ENCODE data around the gene LMF1. TPM values are rescaled to one million over a fixed set of nuclear protein-coding genes. Genes with fewer than 3 reads are reported as not detected.

The LMF1 gene
- total RNA-seq, 1 experiment from 2014 or later = 13.5 TPM

- Histone ChIP-seq H3K9me2 (replicated peaks; ENCODE audit: low read length) (no peaks in the 10 kb centered on the region), H3K4me3 (ENCODE audit: low read length) (no peak overlapping the region), H3K36me3 (ENCODE audit: low read depth, low read length) (peaks cover 9% of the 10 kb centered on the region), H3K79me2 (ENCODE audit: low read length) (no peaks in the 10 kb centered on the region), H2AFZ (ENCODE audit: low read length) (no peak overlapping the region), H3K4me1 (ENCODE audit: insufficient read depth, low read length) (no peaks in the 10 kb centered on the region), H3F3A (ENCODE audit: low read length, unreplicated experiment) (no peaks in the 10 kb centered on the region), H3K27ac (ENCODE audit: low read length) (no peak overlapping the region), H3K4me2 (ENCODE audit: low read length) (no peak overlapping the region), H3K9me3 (ENCODE audit: low read length) (no peaks in the 10 kb centered on the region), H3K27me3 (ENCODE audit: low read length) (no peaks in the 10 kb centered on the region), H3K9ac (ENCODE audit: low read length) (no peak overlapping the region), H4K20me1 (ENCODE audit: low read length) (no peaks in the 10 kb centered on the region)
- DNase-seq (no peak), ATAC-seq (no peak)
- ChIA-PET CTCF (no interaction called here), POLR2A (ENCODE audit: unreplicated experiment) (no interaction called here)
- intact Hi-C loops (cut with micrococcal nuclease) = no loop called here
- TF ChIP-seq EZH2phosphoT487 (IDR thresholded peaks at IDR 0.05; ENCODE audit: borderline replicate concordance, low read length) (no peak), EZH2 (IDR thresholded peaks at IDR 0.05; ENCODE audit: low read length, unreplicated experiment) (no peak)
- TF ChIP-seq, protein P1, sequence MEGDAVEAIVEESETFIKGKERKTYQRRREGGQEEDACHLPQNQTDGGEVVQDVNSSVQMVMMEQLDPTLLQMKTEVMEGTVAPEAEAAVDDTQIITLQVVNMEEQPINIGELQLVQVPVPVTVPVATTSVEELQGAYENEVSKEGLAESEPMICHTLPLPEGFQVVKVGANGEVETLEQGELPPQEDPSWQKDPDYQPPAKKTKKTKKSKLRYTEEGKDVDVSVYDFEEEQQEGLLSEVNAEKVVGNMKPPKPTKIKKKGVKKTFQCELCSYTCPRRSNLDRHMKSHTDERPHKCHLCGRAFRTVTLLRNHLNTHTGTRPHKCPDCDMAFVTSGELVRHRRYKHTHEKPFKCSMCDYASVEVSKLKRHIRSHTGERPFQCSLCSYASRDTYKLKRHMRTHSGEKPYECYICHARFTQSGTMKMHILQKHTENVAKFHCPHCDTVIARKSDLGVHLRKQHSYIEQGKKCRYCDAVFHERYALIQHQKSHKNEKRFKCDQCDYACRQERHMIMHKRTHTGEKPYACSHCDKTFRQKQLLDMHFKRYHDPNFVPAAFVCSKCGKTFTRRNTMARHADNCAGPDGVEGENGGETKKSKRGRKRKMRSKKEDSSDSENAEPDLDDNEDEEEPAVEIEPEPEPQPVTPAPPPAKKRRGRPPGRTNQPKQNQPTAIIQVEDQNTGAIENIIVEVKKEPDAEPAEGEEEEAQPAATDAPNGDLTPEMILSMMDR (conservative IDR thresholded peaks at IDR 0.05; ENCODE audit: low read depth, low read length) = no peak
- no TSS peak for BruUV-seq (replicated peaks)
Measured at GRCh38 chr16:943971-944370, 26.8 kb downstream of the LMF1 start.

- DNase-seq (no peak), ATAC-seq (no peak)
- Histone ChIP-seq H4K20me1 (ENCODE audit: low read length) (no peaks in the 10 kb centered on the region), H3K9me3 (ENCODE audit: low read length) (no peaks in the 10 kb centered on the region), H3K9me2 (replicated peaks; ENCODE audit: low read length) (no peaks in the 10 kb centered on the region), H3K4me2 (ENCODE audit: low read length) (no peak overlapping the region), H3K36me3 (ENCODE audit: low read depth, low read length) (peaks cover 9% of the 10 kb centered on the region), H3K27ac (ENCODE audit: low read length) (no peak overlapping the region), H3F3A (ENCODE audit: low read length, unreplicated experiment) (no peaks in the 10 kb centered on the region), H3K27me3 (ENCODE audit: low read length) (no peaks in the 10 kb centered on the region), H3K9ac (ENCODE audit: low read length) (no peak overlapping the region), H3K4me3 (ENCODE audit: low read length) (no peak overlapping the region), H3K79me2 (ENCODE audit: low read length) (no peaks in the 10 kb centered on the region), H2AFZ (ENCODE audit: low read length) (no peak overlapping the region), H3K4me1 (ENCODE audit: insufficient read depth, low read length) (no peaks in the 10 kb centered on the region)
- POLR2A ChIA-PET (ENCODE audit: unreplicated experiment) = no interaction called here
- intact Hi-C loops (cut with micrococcal nuclease) = no loop called here
- no peak for TF ChIP-seq EZH2 (IDR thresholded peaks at IDR 0.05; ENCODE audit: low read length, unreplicated experiment)
- TF ChIP-seq EZH2phosphoT487 (IDR thresholded peaks at IDR 0.05; ENCODE audit: borderline replicate concordance, low read length) = no peak
- TF ChIP-seq, protein P1 (conservative IDR thresholded peaks at IDR 0.05; ENCODE audit: low read depth, low read length) = no peak
- CTCF ChIA-PET = no interaction called here
- no TSS peak for BruUV-seq (replicated peaks)
Measured at GRCh38 chr16:942436-943060, 28.2 kb downstream of the LMF1 start.

GRCh38 chr16:939941-940340 is 30.8 kb downstream of the LMF1 start:
- Histone ChIP-seq H3K4me2 (ENCODE audit: low read length) (no peak overlapping the region), H3F3A (ENCODE audit: low read length, unreplicated experiment) (no peaks in the 10 kb centered on the region), H3K36me3 (ENCODE audit: low read depth, low read length) (peaks cover 9% of the 10 kb centered on the region), H3K9ac (ENCODE audit: low read length) (no peak overlapping the region), H3K27me3 (ENCODE audit: low read length) (no peaks in the 10 kb centered on the region), H3K27ac (ENCODE audit: low read length) (no peak overlapping the region), H3K9me2 (replicated peaks; ENCODE audit: low read length) (no peaks in the 10 kb centered on the region), H3K4me3 (ENCODE audit: low read length) (no peak overlapping the region), H3K9me3 (ENCODE audit: low read length) (no peaks in the 10 kb centered on the region), H3K4me1 (ENCODE audit: insufficient read depth, low read length) (no peaks in the 10 kb centered on the region), H3K79me2 (ENCODE audit: low read length) (no peaks in the 10 kb centered on the region), H2AFZ (ENCODE audit: low read length) (no peak overlapping the region), H4K20me1 (ENCODE audit: low read length) (no peaks in the 10 kb centered on the region)
- intact Hi-C loops (cut with micrococcal nuclease) = no loop called here
- no TSS peak for BruUV-seq (replicated peaks)
- TF ChIP-seq, protein P1 (conservative IDR thresholded peaks at IDR 0.05; ENCODE audit: low read depth, low read length) = no peak
- TF ChIP-seq EZH2 (IDR thresholded peaks at IDR 0.05; ENCODE audit: low read length, unreplicated experiment) = no peak
- no peak for TF ChIP-seq EZH2phosphoT487 (IDR thresholded peaks at IDR 0.05; ENCODE audit: borderline replicate concordance, low read length)
- ATAC-seq (no peak), DNase-seq (no peak)
- ChIA-PET CTCF (no interaction called here), POLR2A (ENCODE audit: unreplicated experiment) (no interaction called here)
